Stimulated activated CD4-positive, alpha-beta T cell treated with anti-CD3 and anti-CD28 coated beads, Interleukin-2, amount 100 ng/mL, for 24 hours (primary cell): Measurements from ENCODE around the gene TP53BP2.
"Not testable (repeated sequence)": the region's sequence is repeated elsewhere in the genome, so short reads cannot be mapped to it uniquely, and the experiment has no call there.

Source experiments
- DNase-seq, 2 donors: peaks; one replicate each; pipeline ENCODE4 v3.0.0-alpha.2; 2020

The TP53BP2 gene

DNA sequence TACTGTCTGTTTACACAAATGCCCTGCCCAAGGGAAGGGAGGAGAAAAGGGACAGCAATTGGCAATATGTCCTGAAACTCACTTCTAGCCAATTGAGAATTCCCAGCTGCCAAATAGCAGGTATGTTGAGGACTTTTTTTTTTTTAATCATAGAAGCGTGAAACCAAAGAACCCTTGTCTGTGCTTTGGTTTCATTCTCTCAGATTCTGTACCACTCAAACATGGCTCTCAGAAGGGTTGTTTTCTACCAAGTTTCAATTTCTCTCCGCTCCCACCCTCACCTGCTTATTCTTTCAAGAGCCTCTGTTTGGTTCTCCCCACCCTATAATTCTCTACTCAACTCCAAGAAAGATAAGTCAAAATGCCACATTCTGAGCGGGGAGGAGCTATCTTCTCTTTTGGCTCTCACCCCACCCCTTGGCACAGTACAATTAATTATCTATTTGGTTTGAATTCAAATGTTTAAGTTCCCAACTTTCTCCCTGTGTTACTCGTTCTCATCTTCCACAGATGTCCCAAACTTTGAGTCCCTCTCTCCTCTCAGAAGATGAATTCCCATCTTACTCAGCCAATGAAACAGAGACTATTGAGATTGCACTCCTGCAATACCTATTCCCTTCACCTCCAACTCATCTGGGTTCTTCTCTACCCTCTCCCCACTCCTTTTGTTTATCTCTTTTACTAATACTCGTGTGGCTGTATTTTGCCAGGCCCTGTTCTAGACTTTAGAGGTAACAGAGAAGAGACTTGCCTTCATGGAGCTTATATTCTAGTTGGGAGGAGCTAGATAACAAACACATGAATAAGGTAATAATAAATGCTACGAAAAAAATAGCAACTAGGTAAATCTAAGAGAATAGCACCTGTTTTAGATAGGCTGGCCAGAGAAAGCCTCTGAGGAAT, 3.9 kb upstream of the TP53BP2 start:
- DNase-seq = no peak

DNA sequence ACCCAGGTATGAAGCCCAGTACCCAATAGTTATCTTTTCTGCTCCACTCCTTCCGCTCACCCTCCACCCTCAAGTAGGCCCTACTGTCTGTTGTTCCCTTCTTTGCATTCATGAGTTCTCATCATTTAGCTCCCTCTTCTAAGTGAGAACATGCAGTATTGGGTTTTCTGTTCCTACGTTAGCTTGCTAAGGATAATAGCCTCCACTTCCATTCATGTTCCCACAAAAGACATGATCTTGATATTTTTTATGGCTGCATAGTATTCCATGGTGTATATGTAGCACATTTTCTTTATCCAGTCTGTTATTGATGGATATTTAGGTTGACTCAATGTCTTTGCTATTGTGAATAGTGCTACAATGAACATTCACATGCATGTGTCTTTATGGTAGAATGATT, 2.8 kb upstream of the TP53BP2 start:
- no peak for DNase-seq

- DNase-seq = no peak
These were observed 2.1 kb upstream of the TP53BP2 start for GRCh38 chr1:223847781-223848345.

DNA sequence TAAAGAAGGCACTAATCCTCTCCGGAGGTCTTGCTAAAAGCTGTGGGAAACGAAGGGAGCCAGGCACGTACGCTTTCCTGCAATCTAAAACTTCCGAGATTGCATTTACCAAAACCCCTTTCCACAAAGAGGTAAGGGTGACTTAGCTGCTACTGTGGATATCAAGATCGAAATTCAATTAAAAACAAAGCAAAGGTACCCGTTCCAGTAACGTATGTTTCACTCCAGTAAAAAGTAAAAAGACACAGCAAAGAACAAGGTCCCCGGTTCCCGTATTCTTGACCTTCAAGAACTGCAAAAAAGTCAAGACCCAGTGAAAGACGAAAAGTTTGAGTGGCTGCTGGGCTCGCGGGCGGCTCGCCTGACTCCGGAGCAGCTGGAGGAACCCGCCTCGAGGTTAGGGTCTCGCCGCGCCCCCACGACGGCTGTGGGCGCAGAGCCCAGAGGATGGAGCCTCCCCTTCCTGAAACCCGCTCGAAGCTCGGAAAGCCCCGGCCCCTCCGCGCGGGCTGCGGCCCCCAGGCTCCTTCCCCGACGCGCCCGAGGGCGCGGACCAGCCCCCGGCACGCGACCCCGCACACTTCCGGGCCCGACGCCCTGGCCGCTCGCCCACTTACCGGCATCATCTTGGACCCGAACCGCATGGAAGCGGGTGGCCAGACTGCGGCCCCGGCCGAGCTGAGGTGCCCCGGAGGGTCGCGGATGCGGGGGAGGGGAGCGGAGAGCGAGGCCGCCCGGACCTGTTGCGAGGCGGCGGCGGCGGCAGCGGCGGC, 524 bp downstream of the TP53BP2 start:
- DNase-seq = peak; percentile 52 to 66

GRCh38 chr1:223844787-223845036, 1.0 kb downstream of the TP53BP2 start:
- peak; percentile 67 to 69 for DNase-seq

DNA sequence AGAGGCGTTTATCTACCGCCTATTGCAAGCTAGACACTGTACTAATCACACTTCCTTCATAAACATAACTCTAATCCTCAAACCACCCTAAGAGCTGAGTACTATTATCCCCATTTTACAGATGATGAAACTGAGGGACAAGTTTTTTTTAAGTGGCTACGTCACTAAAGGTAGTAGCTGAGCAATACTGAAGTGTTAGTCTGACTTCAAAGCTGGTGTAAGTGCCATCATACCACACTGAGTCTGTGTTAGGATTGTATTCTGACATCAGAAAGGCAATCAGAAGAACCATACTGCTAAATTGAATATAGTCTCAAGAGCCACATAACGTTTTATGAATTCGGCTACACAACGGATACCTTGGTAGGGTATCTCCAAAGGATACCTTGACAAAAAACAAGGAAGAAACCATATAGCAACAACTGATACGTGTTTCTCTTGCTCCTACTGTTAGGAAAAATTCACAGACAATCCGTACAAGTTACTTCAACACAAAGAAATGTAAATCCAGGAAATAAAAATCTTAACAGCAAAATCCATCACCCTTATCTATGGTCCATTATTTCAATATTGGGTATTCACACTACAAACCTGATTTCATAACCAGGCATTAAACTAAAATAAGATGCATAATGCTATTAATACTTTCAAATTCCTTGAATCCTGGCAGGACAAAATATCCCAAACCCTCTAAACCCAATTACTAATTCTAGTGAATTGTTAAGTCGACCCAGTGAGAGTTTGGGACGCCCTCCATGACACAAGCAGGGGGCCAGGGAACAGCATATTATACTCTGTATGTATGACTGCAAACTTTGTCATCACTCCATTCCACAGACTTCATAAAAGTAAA, 1.6 kb downstream of the TP53BP2 start:
- no peak for DNase-seq

- DNase-seq = no peak
These were observed 3.0 kb downstream of the TP53BP2 start for GRCh38 chr1:223842784-223843183.

- not testable (repeated sequence) for DNase-seq
These were observed 3.6 kb downstream of the TP53BP2 start for GRCh38 chr1:223841977-223842623.

GRCh38 chr1:223840254-223840653, 5.5 kb downstream of the TP53BP2 start:
- no peak for DNase-seq

GRCh38 chr1:223838125-223838854, 7.5 kb downstream of the TP53BP2 start:
- no peak for DNase-seq

DNA sequence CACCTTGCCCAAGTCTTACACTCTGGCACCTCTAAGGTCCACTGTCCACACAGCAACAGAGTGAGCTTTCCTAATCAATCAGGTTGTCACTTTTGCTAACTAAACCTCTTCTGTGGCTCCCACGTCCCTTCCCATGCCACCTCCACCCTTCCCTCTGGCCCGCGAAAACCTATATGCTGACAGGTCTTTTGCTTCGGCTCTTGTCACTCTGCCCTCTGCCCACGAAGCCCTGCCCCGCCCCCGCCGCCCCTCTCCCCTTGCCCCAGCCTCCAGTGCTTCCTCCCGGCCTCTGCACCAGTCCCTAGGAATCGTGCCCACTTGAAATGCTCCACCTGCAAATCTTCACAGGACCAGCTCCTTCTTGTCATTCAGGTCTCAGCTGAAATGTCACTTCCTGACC, 8.1 kb downstream of the TP53BP2 start:
- no peak for DNase-seq

DNA sequence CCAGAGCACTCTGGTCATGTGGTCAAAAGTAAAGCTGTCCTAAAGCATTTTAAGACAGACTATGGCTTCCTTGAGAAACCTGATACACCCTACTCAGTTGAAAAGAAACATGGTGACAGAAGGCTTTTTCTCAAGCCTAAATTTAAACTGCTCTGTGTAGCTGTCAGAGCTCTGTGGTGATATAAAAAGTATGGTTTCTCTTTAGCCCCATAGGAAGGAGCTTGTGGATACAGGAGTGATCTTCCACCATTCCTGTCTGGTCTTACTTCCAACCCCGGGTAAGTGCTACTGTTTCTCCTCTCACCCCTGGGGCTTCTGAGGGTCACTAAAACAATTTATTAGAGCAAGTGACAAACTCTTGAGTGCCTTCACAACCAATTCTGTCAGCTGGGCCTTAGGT, 8.5 kb downstream of the TP53BP2 start:
- no peak for DNase-seq

GRCh38 chr1:223836586-223836985, 9.2 kb downstream of the TP53BP2 start:
- no peak for DNase-seq

DNA sequence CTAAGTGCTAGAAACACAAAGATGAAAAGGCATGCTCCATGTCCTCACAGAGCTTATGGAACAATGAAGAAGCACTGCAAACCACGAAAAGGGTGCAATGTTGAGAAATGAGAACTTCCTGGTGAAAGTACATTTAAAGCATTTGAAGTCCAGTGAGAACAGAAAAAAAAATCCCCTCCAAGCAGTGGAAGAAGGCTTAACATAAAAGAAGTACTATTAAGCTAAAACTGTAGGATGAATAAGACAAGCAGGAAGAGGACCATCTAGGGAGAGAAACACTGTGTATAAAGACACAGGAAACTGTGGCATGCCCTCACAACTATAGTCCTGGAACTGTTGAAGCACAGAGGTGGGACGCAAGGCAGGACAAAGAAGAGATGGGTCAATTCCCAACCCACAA, 10.0 kb downstream of the TP53BP2 start:
- no peak for DNase-seq

DNA sequence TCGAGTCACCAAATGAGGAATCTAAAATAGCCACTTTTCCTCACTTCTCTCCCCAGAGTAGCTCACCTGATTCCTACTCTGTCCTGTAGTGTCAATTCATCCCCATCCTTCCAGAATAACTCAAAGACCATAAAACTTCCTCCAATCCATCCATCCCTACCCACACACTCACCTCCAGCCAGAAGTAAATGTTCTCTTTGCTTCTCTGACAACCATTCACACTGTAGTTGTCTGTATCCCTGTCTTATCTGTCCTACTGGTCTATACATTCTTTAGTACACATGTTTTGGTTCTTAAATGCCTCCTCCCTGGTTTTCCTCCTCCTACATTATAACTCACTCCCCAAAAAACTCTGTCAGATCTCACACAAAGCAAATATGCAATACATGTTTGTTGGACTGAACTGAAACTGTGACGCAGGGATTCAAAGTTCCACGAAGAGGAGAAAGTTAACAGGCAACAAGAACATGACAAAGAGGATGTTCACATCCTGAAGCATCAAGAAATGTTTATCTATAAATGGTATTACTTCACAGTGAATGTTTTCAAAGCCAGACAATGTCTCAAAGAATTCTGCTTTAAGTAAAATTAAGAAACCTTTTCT, 11.0 kb downstream of the TP53BP2 start:
- DNase-seq = peak in 1 of 2 donors; percentile 28

- no peak for DNase-seq
These were observed 11.8 kb downstream of the TP53BP2 start for GRCh38 chr1:223833948-223834347.

GRCh38 chr1:223832637-223832943, 13.2 kb downstream of the TP53BP2 start:
- peak; percentile 22 to 33 for DNase-seq

- DNase-seq = no peak
These were observed 13.8 kb downstream of the TP53BP2 start for GRCh38 chr1:223831755-223832636.

DNA sequence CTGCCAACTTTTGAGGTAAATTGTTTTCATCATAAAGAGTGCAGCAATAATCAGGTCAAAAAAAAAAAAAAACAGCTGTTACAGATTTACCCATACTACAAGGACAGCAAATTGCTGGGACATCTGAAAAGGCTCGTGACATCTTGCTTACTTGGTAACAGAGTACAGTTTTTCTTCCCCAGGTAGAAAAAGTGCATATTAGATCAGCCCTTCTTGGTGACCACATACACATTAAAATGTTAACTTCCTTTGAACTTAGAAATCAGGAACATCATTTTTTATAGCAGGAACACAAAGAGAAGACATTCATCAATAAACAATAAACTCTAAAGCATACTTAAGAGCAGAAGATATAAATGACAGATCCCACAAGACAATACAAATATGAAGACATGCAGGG, 16.1 kb downstream of the TP53BP2 start:
- no peak for DNase-seq

- no peak for DNase-seq
These were observed 17.4 kb downstream of the TP53BP2 start for GRCh38 chr1:223828162-223828848.
